CD14-positive monocyte (primary cell): ENCODE data around the gene NUP210. TPM values are rescaled to one million over a fixed set of nuclear protein-coding genes. Genes with fewer than 3 reads are reported as not detected.

Experiments used
- DNase-seq, 3 donors: peaks; one replicate each; pipeline ENCODE4 v3.0.0-alpha.2; 2011 to 2022
- H2AFZ ChIP-seq: 2 replicates; pipeline ENCODE4 v1.6.0; 2012; ENCODE audit warnings: mild to moderate bottlenecking, low read depth, low read length, inconsistent platforms; ENCODE audit not compliant: insufficient read depth, poor library complexity, severe bottlenecking
- H3K27ac ChIP-seq, 2 donors: 1 replicate in 1 of 2; 2 replicates in 1 of 2; pipeline ENCODE4 v1.5.1; 2012 to 2013; ENCODE audit warnings: low read length in 2 of 2, control low read depth in 1 of 2, inconsistent platforms in 1 of 2, low read depth in 1 of 2, mild to moderate bottlenecking in 1 of 2
- H3K27me3 ChIP-seq, 2 donors: one replicate each; pipeline versions ENCODE4 v1.6.0 to v1.6.1; 2011 to 2013; ENCODE audit warnings: low read length in 2 of 2; ENCODE audit not compliant: control insufficient read depth in 2 of 2, insufficient read depth in 2 of 2
- H3K36me3 ChIP-seq, 2 donors: replicated peaks in 1 of 2; 1 replicate in 1 of 2; 2 replicates in 1 of 2; pipeline versions ENCODE4 v1.5.1 to v1.6.1; 2012 to 2013; ENCODE audit warnings: low read length in 2 of 2, control low read depth in 1 of 2, inconsistent platforms in 1 of 2, mild to moderate bottlenecking in 1 of 2; ENCODE audit not compliant: insufficient read depth in 2 of 2, control insufficient read depth in 1 of 2
- H3K4me1 ChIP-seq, 2 donors: 1 replicate in 1 of 2; 2 replicates in 1 of 2; pipeline versions ENCODE4 v1.5.1 to v1.6.1; 2012 to 2013; ENCODE audit warnings: low read length in 2 of 2, control low read depth in 1 of 2, inconsistent platforms in 1 of 2, mild to moderate bottlenecking in 1 of 2, moderate library complexity in 1 of 2; ENCODE audit not compliant: insufficient read depth in 2 of 2, control insufficient read depth in 1 of 2
- H3K4me2 ChIP-seq: replicated peaks from 2 replicates; pipeline ENCODE3; 2012; ENCODE audit warnings: low read length, moderate library complexity, mild to moderate bottlenecking; ENCODE audit not compliant: poor library complexity, severe bottlenecking; ENCODE audit errors: extremely low read depth
- H3K4me3 ChIP-seq, 3 experiments: fragments of 200-600 bp in 1 of 3; sonication (generic) in 1 of 3; replicated peaks in 1 of 3; 1 replicate in 2 of 3; 2 replicates in 1 of 3; pipeline ENCODE4 v1.5.1; 2011 to 2013; ENCODE audit warnings: low read length in 3 of 3, mild to moderate bottlenecking in 3 of 3, control low read depth in 2 of 3, low read depth in 2 of 3, inconsistent platforms in 1 of 3, moderate library complexity in 1 of 3
- H3K79me2 ChIP-seq: 2 replicates; pipeline ENCODE4 v1.6.0; 2012; ENCODE audit warnings: mild to moderate bottlenecking, control low read depth, inconsistent platforms, low read length, moderate library complexity; ENCODE audit not compliant: insufficient read depth
- H3K9ac ChIP-seq: 2 replicates; pipeline ENCODE4 v1.6.0; 2017; ENCODE audit warnings: low read length, mild to moderate bottlenecking; ENCODE audit not compliant: insufficient read depth, poor library complexity, severe bottlenecking
- H3K9me3 ChIP-seq, 2 donors: replicated peaks in 1 of 2; 1 replicate in 1 of 2; 2 replicates in 1 of 2; pipeline versions ENCODE4 v1.5.1 to v1.6.1; 2012 to 2013; ENCODE audit warnings: low read length in 2 of 2, control low read depth in 1 of 2; ENCODE audit not compliant: control insufficient read depth in 1 of 2, insufficient read depth in 1 of 2
- H4K20me1 ChIP-seq: 2 replicates; pipeline ENCODE4 v1.6.0; 2012; ENCODE audit warnings: mild to moderate bottlenecking, low read length, control low read depth, moderate library complexity; ENCODE audit not compliant: insufficient read depth
- H3K27ac Mint-ChIP-seq, 7 donors: one replicate each; pipeline ENCODE4 v1.8.0; 2020; ENCODE audit warnings: mild to moderate bottlenecking in 7 of 7, mixed read lengths in 7 of 7, moderate library complexity in 6 of 7, inconsistent platforms in 2 of 7
- H3K27me3 Mint-ChIP-seq, 3 donors: one replicate each; pipeline ENCODE4 v1.8.0; 2021 to 2022; ENCODE audit warnings: low read depth in 3 of 3, mild to moderate bottlenecking in 3 of 3, mixed read lengths in 3 of 3, moderate library complexity in 3 of 3, inconsistent platforms in 1 of 3
- H3K36me3 Mint-ChIP-seq, 2 donors: one replicate each; pipeline ENCODE4 v1.8.0; 2020; ENCODE audit warnings: mixed read lengths in 2 of 2, inconsistent platforms in 1 of 2, mild to moderate bottlenecking in 1 of 2
- H3K4me1 Mint-ChIP-seq: one replicate; pipeline ENCODE4 v1.8.0; 2020; ENCODE audit warnings: mild to moderate bottlenecking, mixed read lengths
- H3K4me3 Mint-ChIP-seq, 2 donors: one replicate each; pipeline ENCODE4 v1.8.0; 2020; ENCODE audit warnings: mild to moderate bottlenecking in 2 of 2, mixed read lengths in 2 of 2, moderate library complexity in 1 of 2
- H3K9me3 Mint-ChIP-seq, 7 donors: one replicate each; pipeline ENCODE4 v1.8.0; 2020 to 2022; ENCODE audit warnings: mixed read lengths in 7 of 7, mild to moderate bottlenecking in 6 of 7, moderate library complexity in 6 of 7, inconsistent platforms in 2 of 7
- CTCF ChIP-seq: fragments of 200-600 bp; IDR thresholded peaks from one replicate; pipeline ENCODE4 v1.8.0; 2022; ENCODE audit warnings: antibody characterized with exemption, mild to moderate bottlenecking
- WGBS: methylation state at CpG from one replicate; pipeline ENCODE4 v1.1.5; 2013; ENCODE audit warnings: missing lambda C conversion rate; ENCODE audit not compliant: insufficient coverage; 5-methylcytosine and 5-hydroxymethylcytosine counted together
- intact Hi-C, 2 donors: fragments of 100-400 bp; cut with micrococcal nuclease; formaldehyde crosslinking; loops; one replicate each; pipeline versions ENCODE4 v1.15.0 to v1.15.1; 2023
- polyA plus RNA-seq, 3 donors: library from polyadenylated mRNA; depleted of rRNA in 1 of 3; unstranded in 2 of 3; stranded (reverse) in 1 of 3; fragments of 300-500 nt in 2 of 3; fragments of >200 nt in 1 of 3; fragmentation: Illumina TruSeq in 2 of 3; gene quantifications; 1 replicate in 2 of 3; 2 replicates in 1 of 3; pipeline ENCODE4 v1.2.3, GENCODE V29; 2012 to 2021

NUP210 gene
- polyA plus RNA-seq, 3 donors: 7.9 to 43.5 (median 13.0) TPM

- H2AFZ ChIP-seq: no peak overlapping the region
- H3K27ac Mint-ChIP-seq: no peak overlapping the region
- H3K79me2 ChIP-seq: no peaks in the 10 kb centered on the region
- no peak overlapping the region for H3K9ac ChIP-seq
- H4K20me1 ChIP-seq: no peaks in the 10 kb centered on the region
- H3K9me3 Mint-ChIP-seq: peaks cover 18 to 48% (median 33%) of the 10 kb centered on the region in 7 donors
- H3K4me1 ChIP-seq: peaks cover 0 to 8% of the 10 kb centered on the region in 2 donors
- peaks cover 23 to 28% of the 10 kb centered on the region in 2 donors for H3K9me3 ChIP-seq
- H3K4me3 Mint-ChIP-seq: peak overlapping the region in 1 of 2 donors; percentile 77
- intact Hi-C loops: no loop called here
- H3K4me1 Mint-ChIP-seq: peaks cover 10% of the 10 kb centered on the region
- H3K36me3 Mint-ChIP-seq: peaks cover 14 to 15% of the 10 kb centered on the region in 2 donors
- no peaks in the 10 kb centered on the region for H3K36me3 ChIP-seq
- H3K27me3 ChIP-seq: peaks cover 24 to 55% of the 10 kb centered on the region in 2 donors
- no CpG with 5 or more reads among the region's 1 CpG for WGBS
- no peak for DNase-seq
- H3K4me3 ChIP-seq: no peak overlapping the region
- H3K27me3 Mint-ChIP-seq: peaks cover 46 to 62% (median 49%) of the 10 kb centered on the region in 3 donors
- H3K4me2 ChIP-seq: no peak overlapping the region
- no peak for TF ChIP-seq CTCF
- no peak overlapping the region for H3K27ac ChIP-seq
Measured at GRCh38 chr3:13283877-13284264, 136.3 kb downstream of the NUP210 start.

GRCh38 chr3:13282986-13283876 lies 136.9 kb downstream of the NUP210 start:
- peaks cover 18 to 48% (median 33%) of the 10 kb centered on the region in 7 donors for H3K9me3 Mint-ChIP-seq
- H3K4me1 Mint-ChIP-seq: peaks cover 10% of the 10 kb centered on the region
- Histone ChIP-seq H4K20me1 (no peaks in the 10 kb centered on the region), H3K4me3 (no peak overlapping the region), H3K36me3 (no peaks in the 10 kb centered on the region), H2AFZ (no peak overlapping the region), H3K4me1 (peaks cover 0 to 8% of the 10 kb centered on the region in 2 donors), H3K9me3 (peaks cover 23 to 28% of the 10 kb centered on the region in 2 donors), H3K9ac (no peak overlapping the region), H3K27me3 (peaks cover 24 to 55% of the 10 kb centered on the region in 2 donors), H3K27ac (no peak overlapping the region), H3K4me2 (no peak overlapping the region), H3K79me2 (no peaks in the 10 kb centered on the region)
- TF ChIP-seq CTCF: no peak
- H3K36me3 Mint-ChIP-seq: peaks cover 14 to 15% of the 10 kb centered on the region in 2 donors
- H3K27me3 Mint-ChIP-seq: peaks cover 49 to 65% (median 54%) of the 10 kb centered on the region in 3 donors
- intact Hi-C loops: no loop called here
- no peak overlapping the region for H3K27ac Mint-ChIP-seq
- DNase-seq: no peak
- WGBS: under 1% methylated on average over 70 of the region's 93 CpGs
- peak overlapping the region; percentile 54 to 77 for H3K4me3 Mint-ChIP-seq
